Neural progenitor cell (in vitro differentiated cells): ENCODE measurements around the gene BRD9. TPM values are rescaled to one million over a fixed set of nuclear protein-coding genes. Genes with fewer than 3 reads are reported as not detected.

ENCODE experiments used
- DNase-seq: peaks from one replicate; pipeline ENCODE4 v3.0.0-alpha.2; 2016; ENCODE audit warnings: low spot score
- H2AFZ ChIP-seq: fragments of 200-600 bp; sonication (generic); replicated peaks from 2 replicates; pipeline ENCODE4 v1.6.1; 2016; ENCODE audit warnings: antibody characterized with exemption
- H3F3A ChIP-seq: fragments of 200-600 bp; sonication (generic); 2 replicates; pipeline ENCODE4 v1.6.1; 2016; ENCODE audit warnings: antibody characterized with exemption, low read depth
- H3K27ac ChIP-seq: fragments of 200-600 bp; sonication (generic); 2 replicates; pipeline ENCODE4 v1.5.1; 2016; ENCODE audit warnings: mild to moderate bottlenecking
- H3K27me3 ChIP-seq: fragments of 200-600 bp; sonication (generic); 2 replicates; pipeline ENCODE4 v1.6.1; 2016; ENCODE audit warnings: mild to moderate bottlenecking, moderate library complexity
- H3K36me3 ChIP-seq: fragments of 200-600 bp; sonication (generic); 2 replicates; pipeline ENCODE4 v1.5.1; 2016
- H3K4me1 ChIP-seq: fragments of 200-600 bp; sonication (generic); 2 replicates; pipeline ENCODE4 v1.6.1; 2016; ENCODE audit warnings: mixed run types
- H3K4me2 ChIP-seq: fragments of 200-600 bp; sonication (generic); 2 replicates; pipeline ENCODE4 v1.6.1; 2016
- H3K4me3 ChIP-seq: fragments of 200-600 bp; sonication (generic); 2 replicates; pipeline ENCODE4 v1.5.1; 2016
- H3K79me2 ChIP-seq: fragments of 200-600 bp; sonication (generic); 2 replicates; pipeline ENCODE4 v1.6.1; 2016; ENCODE audit warnings: low read depth
- H3K9ac ChIP-seq: fragments of 200-600 bp; sonication (generic); 2 replicates; pipeline ENCODE4 v1.6.1; 2016
- H3K9me3 ChIP-seq: fragments of 200-600 bp; sonication (generic); 2 replicates; pipeline ENCODE4 v1.5.1; 2016; ENCODE audit warnings: low read depth
- H4K20me1 ChIP-seq: fragments of 200-600 bp; sonication (generic); 2 replicates; pipeline ENCODE4 v1.6.1; 2016; ENCODE audit warnings: low read depth
- H3K27ac Mint-ChIP-seq: 3 replicates; pipeline ENCODE4 v1.8.0; 2021; ENCODE audit warnings: mixed read lengths
- H3K27me3 Mint-ChIP-seq: 2 replicates; pipeline ENCODE4 v1.8.0; 2022; ENCODE audit warnings: low read depth, mild to moderate bottlenecking, inconsistent platforms, moderate library complexity, mixed read lengths; ENCODE audit not compliant: insufficient read depth
- H3K36me3 Mint-ChIP-seq: 3 replicates; pipeline ENCODE4 v1.8.0; 2021; ENCODE audit warnings: mixed read lengths
- H3K4me1 Mint-ChIP-seq: 3 replicates; pipeline ENCODE4 v1.8.0; 2021; ENCODE audit warnings: mixed read lengths
- H3K4me3 Mint-ChIP-seq: 3 replicates; pipeline ENCODE4 v1.8.0; 2021; ENCODE audit warnings: mild to moderate bottlenecking, moderate library complexity, mixed read lengths
- H3K9me3 Mint-ChIP-seq: 3 replicates; pipeline ENCODE4 v1.8.0; 2020; ENCODE audit warnings: mixed read lengths
- EZH2 ChIP-seq: fragments of 200-600 bp; sonication (generic); IDR thresholded peaks from 2 replicates; pipeline ENCODE4 v1.6.1; 2017; ENCODE audit warnings: antibody characterized with exemption, mild to moderate bottlenecking, moderate library complexity
- EZH2phosphoT487 ChIP-seq: fragments of 200-600 bp; sonication (generic); IDR thresholded peaks from 2 replicates; pipeline ENCODE4 v1.6.1; 2017; ENCODE audit warnings: antibody characterized with exemption
- total RNA-seq: library from RNA; depleted of rRNA; stranded (reverse); fragments of >200 nt; gene quantifications from 2 replicates; pipeline ENCODE4 v1.2.3, GENCODE V29; 2015; ENCODE audit warnings: low replicate concordance
- TF ChIP-seq, protein P1 (sequence below): fragments of 200-600 bp; sonication (generic); IDR thresholded peaks from 2 replicates; pipeline ENCODE4 v1.5.1; 2017; ENCODE audit warnings: antibody characterized with exemption, mild to moderate bottlenecking

The BRD9 gene
- total RNA-seq, 1 donor from 2014 or later = 37.5 TPM

DNA sequence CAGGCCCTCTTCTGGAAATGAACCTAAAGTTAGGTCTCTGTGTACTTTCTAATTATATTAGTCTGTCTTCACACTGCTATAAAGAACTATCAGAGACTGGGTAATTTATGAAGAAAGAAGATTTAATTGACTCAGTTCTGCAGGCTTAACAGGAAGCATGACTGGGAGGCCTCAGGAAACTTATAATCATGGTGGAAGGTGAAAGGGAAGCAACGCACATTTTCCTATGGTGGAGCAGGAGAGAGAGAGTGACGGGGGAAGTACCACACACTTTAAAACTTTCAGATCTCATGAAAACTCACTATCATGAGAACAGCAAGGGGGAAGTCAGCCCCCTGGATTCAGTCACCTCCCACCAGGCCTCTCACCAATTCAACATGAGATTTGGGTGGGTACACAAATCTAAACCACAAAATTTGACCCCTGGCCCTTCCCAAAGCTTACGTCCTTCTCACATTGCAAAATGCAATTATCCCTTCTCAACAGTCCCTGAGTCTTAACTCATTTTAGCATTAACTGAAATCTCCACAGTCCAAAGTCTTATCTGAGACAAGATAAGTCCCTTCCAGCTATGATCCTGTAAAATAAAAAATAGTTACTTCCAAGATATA lies 40.8 kb upstream of the BRD9 start:
- Mint-ChIP-seq H3K27me3 (no peaks in the 10 kb centered on the region), H3K27ac (no peak overlapping the region), H3K4me1 (no peaks in the 10 kb centered on the region), H3K9me3 (peaks cover 2% of the 10 kb centered on the region), H3K36me3 (no peaks in the 10 kb centered on the region), H3K4me3 (no peak overlapping the region)
- DNase-seq = no peak
- Histone ChIP-seq H3K27me3 (peaks cover 11% of the 10 kb centered on the region), H3K4me2 (no peak overlapping the region), H3K9me3 (no peaks in the 10 kb centered on the region), H3K36me3 (no peaks in the 10 kb centered on the region), H3K9ac (no peak overlapping the region), H3K27ac (no peak overlapping the region), H3K79me2 (no peaks in the 10 kb centered on the region), H3K4me1 (no peaks in the 10 kb centered on the region), H3F3A (no peaks in the 10 kb centered on the region), H2AFZ (no peak overlapping the region), H3K4me3 (no peak overlapping the region), H4K20me1 (no peaks in the 10 kb centered on the region)
- TF ChIP-seq EZH2phosphoT487 = no peak
- no peak for TF ChIP-seq EZH2
- TF ChIP-seq, protein P1, sequence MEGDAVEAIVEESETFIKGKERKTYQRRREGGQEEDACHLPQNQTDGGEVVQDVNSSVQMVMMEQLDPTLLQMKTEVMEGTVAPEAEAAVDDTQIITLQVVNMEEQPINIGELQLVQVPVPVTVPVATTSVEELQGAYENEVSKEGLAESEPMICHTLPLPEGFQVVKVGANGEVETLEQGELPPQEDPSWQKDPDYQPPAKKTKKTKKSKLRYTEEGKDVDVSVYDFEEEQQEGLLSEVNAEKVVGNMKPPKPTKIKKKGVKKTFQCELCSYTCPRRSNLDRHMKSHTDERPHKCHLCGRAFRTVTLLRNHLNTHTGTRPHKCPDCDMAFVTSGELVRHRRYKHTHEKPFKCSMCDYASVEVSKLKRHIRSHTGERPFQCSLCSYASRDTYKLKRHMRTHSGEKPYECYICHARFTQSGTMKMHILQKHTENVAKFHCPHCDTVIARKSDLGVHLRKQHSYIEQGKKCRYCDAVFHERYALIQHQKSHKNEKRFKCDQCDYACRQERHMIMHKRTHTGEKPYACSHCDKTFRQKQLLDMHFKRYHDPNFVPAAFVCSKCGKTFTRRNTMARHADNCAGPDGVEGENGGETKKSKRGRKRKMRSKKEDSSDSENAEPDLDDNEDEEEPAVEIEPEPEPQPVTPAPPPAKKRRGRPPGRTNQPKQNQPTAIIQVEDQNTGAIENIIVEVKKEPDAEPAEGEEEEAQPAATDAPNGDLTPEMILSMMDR = no peak

DNA sequence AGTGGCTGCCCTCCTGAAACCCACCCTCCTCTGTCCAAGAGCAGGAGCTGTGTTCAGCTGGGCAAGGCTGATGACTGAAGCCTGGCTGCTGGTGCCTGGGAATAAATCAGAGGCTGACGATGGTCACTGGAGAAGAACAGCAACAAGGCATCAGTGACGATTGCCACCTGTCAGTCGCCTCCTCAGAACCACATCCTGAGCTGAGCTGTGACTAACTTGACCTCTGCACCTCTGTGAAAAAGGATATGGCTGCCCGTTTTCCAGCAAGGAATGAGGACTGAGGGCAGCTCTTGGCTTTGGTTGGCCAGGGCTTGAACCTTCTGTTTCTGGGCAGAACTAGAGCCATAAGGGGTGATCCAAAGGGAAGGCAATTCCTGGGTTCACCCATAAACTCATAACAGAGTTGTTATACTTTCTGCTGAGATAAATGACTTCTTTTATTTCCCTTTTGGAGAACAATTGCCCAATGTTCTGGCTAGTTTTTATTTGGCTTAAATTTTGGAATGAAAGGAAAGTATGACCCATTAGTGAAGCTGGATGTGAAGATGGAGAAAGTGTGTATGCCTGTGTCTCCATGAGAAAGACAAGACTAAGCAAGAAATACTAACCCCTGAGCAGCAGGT lies 40.1 kb upstream of the BRD9 start:
- Histone ChIP-seq H3K4me3 (no peak overlapping the region), H3K79me2 (no peaks in the 10 kb centered on the region), H3K4me1 (no peaks in the 10 kb centered on the region), H3F3A (no peaks in the 10 kb centered on the region), H4K20me1 (no peaks in the 10 kb centered on the region), H3K9ac (no peak overlapping the region), H3K4me2 (no peak overlapping the region), H3K9me3 (no peaks in the 10 kb centered on the region), H2AFZ (no peak overlapping the region), H3K36me3 (no peaks in the 10 kb centered on the region), H3K27me3 (peaks cover 13% of the 10 kb centered on the region), H3K27ac (no peak overlapping the region)
- H3K36me3 Mint-ChIP-seq = peaks cover 2% of the 10 kb centered on the region
- no peak for DNase-seq
- H3K4me3 Mint-ChIP-seq = no peak overlapping the region
- H3K27me3 Mint-ChIP-seq = peaks cover 2% of the 10 kb centered on the region
- H3K9me3 Mint-ChIP-seq = peaks cover 2% of the 10 kb centered on the region
- H3K27ac Mint-ChIP-seq = no peak overlapping the region
- TF ChIP-seq, protein P1 = no peak
- TF ChIP-seq EZH2 (no peak), EZH2phosphoT487 (no peak)
- H3K4me1 Mint-ChIP-seq = no peaks in the 10 kb centered on the region

DNA sequence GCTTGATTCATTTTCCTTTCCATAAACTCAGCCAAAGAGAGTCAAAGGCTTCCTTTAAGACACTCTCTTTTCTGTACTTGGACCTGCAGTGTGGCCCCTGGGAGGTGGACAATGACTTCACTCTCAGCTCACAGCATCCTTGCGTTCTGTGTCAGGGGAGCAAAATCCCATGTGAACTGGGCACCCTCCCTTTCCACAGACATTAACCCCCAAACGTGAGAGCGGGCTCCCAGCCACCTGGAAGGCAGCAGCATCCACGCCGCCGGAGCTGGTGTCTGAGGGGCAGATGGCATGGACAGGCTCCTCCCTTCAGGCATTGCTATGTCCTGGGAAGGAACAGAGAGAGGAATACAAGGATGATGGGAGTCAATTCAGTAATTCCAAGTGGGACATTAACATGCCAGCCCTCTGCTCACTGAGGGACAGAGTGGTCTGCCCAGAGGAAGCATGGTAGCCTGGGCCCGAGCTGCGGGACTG lies 39.6 kb upstream of the BRD9 start:
- H3F3A ChIP-seq = no peaks in the 10 kb centered on the region
- H3K36me3 ChIP-seq = no peaks in the 10 kb centered on the region
- peaks cover 19% of the 10 kb centered on the region for H3K27me3 ChIP-seq
- peaks cover 2% of the 10 kb centered on the region for H3K9me3 Mint-ChIP-seq
- H4K20me1 ChIP-seq = no peaks in the 10 kb centered on the region
- no peak overlapping the region for H3K9ac ChIP-seq
- H3K27me3 Mint-ChIP-seq = peaks cover 5% of the 10 kb centered on the region
- H3K4me1 Mint-ChIP-seq = no peaks in the 10 kb centered on the region
- DNase-seq = no peak
- H3K27ac Mint-ChIP-seq = no peak overlapping the region
- H3K27ac ChIP-seq = no peak overlapping the region
- H3K9me3 ChIP-seq = no peaks in the 10 kb centered on the region
- TF ChIP-seq, protein P1 = no peak
- TF ChIP-seq EZH2phosphoT487 (no peak), EZH2 (no peak)
- H3K4me1 ChIP-seq = no peaks in the 10 kb centered on the region
- H3K4me2 ChIP-seq = no peak overlapping the region
- no peak overlapping the region for H2AFZ ChIP-seq
- no peak overlapping the region for H3K4me3 ChIP-seq
- no peak overlapping the region for H3K4me3 Mint-ChIP-seq
- H3K36me3 Mint-ChIP-seq = peaks cover 5% of the 10 kb centered on the region
- no peaks in the 10 kb centered on the region for H3K79me2 ChIP-seq
